HG03575 (cell line): Measurements from ENCODE around the gene UBAC1.

Experiments
- ATAC-seq: cut with Tn5 transposase; IDR thresholded peaks from one replicate; pipeline ENCODE4 v1.9.1; 2021; ENCODE audit not compliant: unreplicated experiment, insufficient number of reproducible peaks, low FRiP score; ENCODE audit errors: extremely low read depth

The UBAC1 gene

GRCh38 chr9:135994501-135995192 lies 33.5 kb upstream of the UBAC1 start:
- no peak for ATAC-seq

GRCh38 chr9:135993765-135994500 lies 32.8 kb upstream of the UBAC1 start:
- ATAC-seq: no peak

- no peak for ATAC-seq
These were observed 32.2 kb upstream of the UBAC1 start for GRCh38 chr9:135993409-135993742.

GRCh38 chr9:135992486-135993408 lies 31.6 kb upstream of the UBAC1 start:
- no peak for ATAC-seq

- ATAC-seq: no peak
These were observed 30.6 kb upstream of the UBAC1 start for GRCh38 chr9:135991771-135992170.

GRCh38 chr9:135990468-135991429 lies 29.6 kb upstream of the UBAC1 start:
- no peak for ATAC-seq

- ATAC-seq: no peak
These were observed 28.7 kb upstream of the UBAC1 start for GRCh38 chr9:135989722-135990467.

GRCh38 chr9:135989157-135989556 lies 28.0 kb upstream of the UBAC1 start:
- no peak for ATAC-seq

- no peak for ATAC-seq
These were observed 27.3 kb upstream of the UBAC1 start for GRCh38 chr9:135988493-135988892.

- no peak for ATAC-seq
These were observed 26.7 kb upstream of the UBAC1 start for GRCh38 chr9:135987838-135988404.

GRCh38 chr9:135986605-135987004 lies 25.4 kb upstream of the UBAC1 start:
- ATAC-seq: no peak

- ATAC-seq: no peak
These were observed 24.7 kb upstream of the UBAC1 start for GRCh38 chr9:135985889-135986288.

- no peak for ATAC-seq
These were observed 24.2 kb upstream of the UBAC1 start for GRCh38 chr9:135985459-135985774.

- no peak for ATAC-seq
These were observed 23.0 kb upstream of the UBAC1 start for GRCh38 chr9:135984072-135984710.

- ATAC-seq: no peak
These were observed 22.3 kb upstream of the UBAC1 start for GRCh38 chr9:135983208-135984071.

- no peak for ATAC-seq
These were observed 21.5 kb upstream of the UBAC1 start for GRCh38 chr9:135982499-135983207.
